Measurements from ENCODE around the gene KLHL35. TPM values are rescaled to one million over a fixed set of nuclear protein-coding genes. Genes with fewer than 3 reads are reported as not detected.
"Not testable (repeated sequence)": the region's sequence is repeated elsewhere in the genome, so short reads cannot be mapped to it uniquely, and the experiment has no call there.

The KLHL35 gene
- total RNA-seq, 1 donor from 2014 or later: 0.48 TPM

DNA sequence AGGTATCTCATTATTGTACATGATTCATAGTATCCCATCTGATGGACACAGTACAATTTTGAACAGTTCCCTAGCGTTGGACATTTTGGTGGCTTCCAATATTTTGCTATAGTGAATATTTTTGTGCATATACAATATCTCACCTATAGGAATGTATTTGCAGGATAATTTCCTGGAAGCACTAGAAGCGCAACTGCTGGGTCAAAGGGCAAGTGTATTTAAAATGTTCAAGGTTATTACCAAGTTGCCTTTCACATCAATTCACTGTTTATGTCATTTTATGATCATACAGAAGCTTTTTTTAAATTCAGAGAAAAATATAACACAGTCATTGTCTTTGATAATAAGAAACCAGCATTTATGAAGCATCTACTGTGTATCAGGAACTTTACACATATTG, 52.8 kb downstream of the KLHL35 start:
- no peak for DNase-seq
- no peak for ATAC-seq (ENCODE audit: poor library complexity)
- intact Hi-C loops (cut with DNase I): no loop called here

DNA sequence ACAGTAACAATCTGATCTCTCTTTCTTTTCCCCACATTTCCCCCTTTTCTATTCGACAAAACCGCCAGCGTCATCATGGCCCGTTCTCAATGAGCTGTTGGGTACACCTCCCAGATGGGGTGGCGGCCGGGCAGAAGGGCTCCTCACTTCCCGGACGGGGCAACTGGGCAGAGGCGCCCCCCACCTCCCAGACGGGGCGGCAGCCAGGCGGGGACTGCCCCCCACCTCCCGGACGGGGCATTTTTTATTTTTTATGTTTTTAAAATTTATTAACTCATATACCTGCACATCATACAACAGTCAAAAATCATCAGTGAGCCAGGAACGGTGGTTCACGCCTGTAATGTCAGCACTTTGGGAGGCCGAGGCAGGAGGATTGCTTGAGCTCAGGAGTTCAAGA, 54.2 kb downstream of the KLHL35 start:
- DNase-seq; intact Hi-C loops (cut with DNase I); ATAC-seq (ENCODE audit: poor library complexity): not testable (repeated sequence)

DNA sequence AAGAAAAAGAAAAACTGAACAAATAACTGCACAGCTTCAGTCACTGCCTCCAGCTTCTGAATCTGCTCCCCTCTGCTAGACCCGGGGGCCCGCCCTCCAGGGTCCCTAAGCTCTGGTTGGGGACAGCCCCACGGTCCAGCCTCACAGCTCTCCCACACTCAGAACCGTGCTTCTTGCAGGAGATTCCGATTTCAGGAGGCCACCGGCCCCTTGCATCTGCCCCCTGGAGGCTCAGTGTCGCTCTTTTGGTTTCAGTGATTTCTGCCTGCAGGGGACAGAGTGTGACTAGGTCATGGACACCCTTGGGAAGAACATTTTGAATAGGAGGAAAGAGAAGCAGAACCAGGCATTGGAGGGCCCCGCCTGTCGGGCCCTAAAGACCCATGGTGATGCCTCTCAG, 56.8 kb downstream of the KLHL35 start:
- no peak for DNase-seq
- ATAC-seq (ENCODE audit: poor library complexity): no peak
- intact Hi-C loops (cut with DNase I): no loop called here

DNA sequence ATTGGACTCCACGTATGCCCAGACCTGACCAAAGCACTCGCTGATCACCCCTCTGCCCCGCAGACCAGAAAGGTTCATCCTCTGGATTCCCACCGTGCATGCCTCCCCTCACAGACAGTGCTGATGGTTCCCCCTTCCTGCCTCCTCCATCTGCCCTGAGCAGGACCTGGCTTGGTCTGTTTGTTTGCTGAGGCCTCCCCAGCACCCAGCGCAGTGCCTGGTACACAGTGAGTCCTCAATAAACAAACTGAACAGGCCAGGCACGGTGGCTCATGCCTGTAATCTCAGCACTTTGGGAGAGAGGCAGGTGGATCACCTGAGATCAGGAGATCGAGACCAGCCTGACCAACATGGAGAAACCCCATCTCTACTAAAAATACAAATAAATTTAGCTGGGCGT, 57.4 kb downstream of the KLHL35 start:
- intact Hi-C loops (cut with DNase I): no loop called here
- DNase-seq: no peak
- no peak for ATAC-seq (ENCODE audit: poor library complexity)

DNA sequence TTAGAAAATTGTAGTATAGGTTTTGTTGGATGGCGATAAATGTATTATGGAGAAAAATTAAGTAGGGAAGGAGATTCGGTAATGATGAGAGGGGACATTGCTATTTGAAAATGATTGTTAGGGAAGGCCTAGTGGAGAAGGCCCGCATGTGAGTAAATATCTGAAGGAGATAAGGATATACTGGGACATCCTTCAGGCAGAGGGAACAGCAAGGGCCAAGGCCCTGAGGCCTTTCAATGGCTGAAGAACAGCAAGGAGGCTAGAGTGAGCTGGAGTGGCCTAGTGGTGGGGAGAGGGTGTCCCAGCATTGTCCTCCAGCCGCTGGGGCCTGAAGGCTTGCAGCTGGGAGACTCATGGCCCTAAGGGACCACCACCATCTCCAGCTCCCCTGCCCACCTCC, 58.4 kb downstream of the KLHL35 start:
- ATAC-seq (ENCODE audit: poor library complexity): no peak
- no peak for DNase-seq

DNA sequence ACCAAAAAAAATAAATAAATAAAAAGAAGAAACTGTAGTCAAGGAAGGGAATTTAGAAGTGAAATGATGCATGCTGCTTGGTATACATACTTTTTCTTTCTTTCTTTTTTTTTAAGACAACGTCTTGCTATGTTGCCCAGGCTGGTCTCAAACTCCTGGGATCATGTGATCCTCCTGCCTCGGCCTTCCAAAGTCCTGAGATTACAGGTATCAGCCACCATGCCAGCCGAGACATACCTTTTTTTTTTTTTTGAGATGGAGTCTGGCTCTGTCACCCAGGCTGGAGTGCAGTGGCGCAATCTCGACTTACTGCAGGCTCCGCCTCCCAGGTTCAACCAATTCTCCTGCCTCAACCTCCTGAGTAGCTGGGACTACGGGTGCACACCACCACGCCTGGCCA, 59.8 kb downstream of the KLHL35 start:
- ATAC-seq (ENCODE audit: poor library complexity): no peak
- no peak for DNase-seq
- intact Hi-C loops (cut with DNase I): no loop called here

More for the DNA sequence above, 58.4 kb downstream of the KLHL35 start:
- intact Hi-C loops (cut with DNase I): no loop called here

Other genes with a start within 250 kb of the KLHL35 start
- 0.11 TPM for gene TPBGL, start 192.4 kb downstream of the KLHL35 start, total RNA-seq
- gene ARRB1, start 81.5 kb downstream of the KLHL35 start, total RNA-seq: 24.6 TPM
- gene RPS3, start 33.7 kb downstream of the KLHL35 start, total RNA-seq: 827 TPM
- gene GDPD5, start 92.7 kb upstream of the KLHL35 start, total RNA-seq: 6.5 TPM
- 54.0 TPM for gene SERPINH1, start 129.1 kb upstream of the KLHL35 start, total RNA-seq
- 4.9 TPM for gene MAP6, start 235.8 kb upstream of the KLHL35 start, total RNA-seq